SK-N-SH treated with all-trans-retinoic acid at 6 μM for 48 hours (cell line): ENCODE data around the gene BRD9.

Source experiments
- ATAC-seq: fragments of 200-7000 bp; cut with Tn5 transposase; 3 replicates; pipeline ENCODE4 v1.9.1; 2020; ENCODE audit warnings: mild to moderate bottlenecking, moderate library complexity
- ARNTL ChIP-seq: fragments of 450-650 bp; formaldehyde crosslinking; IDR thresholded peaks from 2 replicates; pipeline ENCODE4 v1.5.0; 2020; ENCODE audit warnings: low read depth, mild to moderate bottlenecking, moderate library complexity, borderline replicate concordance
- CSDC2 ChIP-seq: fragments of 250-450 bp; sonication (Bioruptor Pico); IDR thresholded peaks from 2 replicates; pipeline ENCODE4 v1.5.0; 2020; ENCODE audit warnings: mild to moderate bottlenecking, moderate library complexity
- ESRRG ChIP-seq: fragments of 250-450 bp; sonication (Bioruptor Pico); IDR thresholded peaks from 2 replicates; pipeline ENCODE4 v1.6.1; 2021; ENCODE audit warnings: mild to moderate bottlenecking
- GLIS3 ChIP-seq: fragments of 250-450 bp; sonication (Bioruptor Pico); IDR thresholded peaks from 2 replicates; pipeline ENCODE4 v1.5.0; 2020; ENCODE audit warnings: mild to moderate bottlenecking, moderate library complexity
- OSR1 ChIP-seq: fragments of 250-450 bp; sonication (Bioruptor Pico); IDR thresholded peaks from 2 replicates; pipeline ENCODE4 v1.8.0; 2022; ENCODE audit warnings: moderate library complexity, mild to moderate bottlenecking, inconsistent platforms
- SNAI2 ChIP-seq: fragments of 250-450 bp; sonication (Bioruptor Pico); IDR thresholded peaks from 2 replicates; pipeline ENCODE4 v1.5.0; 2020; ENCODE audit warnings: mild to moderate bottlenecking, moderate library complexity
- TCF4 ChIP-seq: fragments of 250-450 bp; sonication (Bioruptor Pico); IDR thresholded peaks from 2 replicates; pipeline ENCODE4 v1.8.0; 2021; ENCODE audit warnings: mild to moderate bottlenecking, moderate library complexity, borderline replicate concordance
- TOX ChIP-seq: fragments of 250-450 bp; sonication (Bioruptor Pico); IDR thresholded peaks from 2 replicates; pipeline ENCODE4 v1.8.0; 2021; ENCODE audit warnings: mild to moderate bottlenecking, moderate library complexity, borderline replicate concordance
- ZC3H10 ChIP-seq: fragments of 250-450 bp; sonication (Bioruptor Pico); IDR thresholded peaks from 2 replicates; pipeline ENCODE4 v1.5.1; 2021; ENCODE audit warnings: mild to moderate bottlenecking, moderate library complexity
- ZFP3 ChIP-seq: fragments of 250-450 bp; sonication (Bioruptor Pico); IDR thresholded peaks from 2 replicates; pipeline ENCODE4 v1.5.0; 2020; ENCODE audit warnings: mild to moderate bottlenecking, moderate library complexity
- ZFP30 ChIP-seq: fragments of 450-650 bp; formaldehyde crosslinking; IDR thresholded peaks from 2 replicates; pipeline ENCODE4 v1.5.0; 2022; ENCODE audit warnings: mild to moderate bottlenecking, moderate library complexity
- ZNF70 ChIP-seq: fragments of 450-650 bp; formaldehyde crosslinking; IDR thresholded peaks from 2 replicates; pipeline ENCODE4 v1.5.0; 2020; ENCODE audit warnings: mild to moderate bottlenecking, moderate library complexity
- ZNF8 ChIP-seq: fragments of 450-650 bp; formaldehyde crosslinking; IDR thresholded peaks from 2 replicates; pipeline ENCODE4 v1.5.0; 2020; ENCODE audit warnings: mild to moderate bottlenecking, moderate library complexity
- TF ChIP-seq, protein P1 (sequence below): fragments of 250-450 bp; sonication (Bioruptor Pico); IDR thresholded peaks from 2 replicates; pipeline ENCODE4 v1.5.0; 2020; ENCODE audit warnings: mild to moderate bottlenecking, moderate library complexity
- TF ChIP-seq, protein P2 (sequence below): fragments of 250-450 bp; sonication (Bioruptor Pico); IDR thresholded peaks from 2 replicates; pipeline ENCODE4 v1.5.1; 2020; ENCODE audit warnings: low read depth, mild to moderate bottlenecking, moderate library complexity
- TF ChIP-seq, protein P3 (sequence below): fragments of 250-450 bp; sonication (Bioruptor Pico); IDR thresholded peaks from 2 replicates; pipeline ENCODE4 v1.5.1; 2021; ENCODE audit warnings: mild to moderate bottlenecking, moderate library complexity
- TF ChIP-seq, protein P4 (sequence below): fragments of 250-450 bp; sonication (Bioruptor Pico); IDR thresholded peaks from 2 replicates; pipeline ENCODE4 v1.8.0; 2021; ENCODE audit warnings: low read depth, mild to moderate bottlenecking, moderate library complexity, borderline replicate concordance

Gene BRD9

DNA sequence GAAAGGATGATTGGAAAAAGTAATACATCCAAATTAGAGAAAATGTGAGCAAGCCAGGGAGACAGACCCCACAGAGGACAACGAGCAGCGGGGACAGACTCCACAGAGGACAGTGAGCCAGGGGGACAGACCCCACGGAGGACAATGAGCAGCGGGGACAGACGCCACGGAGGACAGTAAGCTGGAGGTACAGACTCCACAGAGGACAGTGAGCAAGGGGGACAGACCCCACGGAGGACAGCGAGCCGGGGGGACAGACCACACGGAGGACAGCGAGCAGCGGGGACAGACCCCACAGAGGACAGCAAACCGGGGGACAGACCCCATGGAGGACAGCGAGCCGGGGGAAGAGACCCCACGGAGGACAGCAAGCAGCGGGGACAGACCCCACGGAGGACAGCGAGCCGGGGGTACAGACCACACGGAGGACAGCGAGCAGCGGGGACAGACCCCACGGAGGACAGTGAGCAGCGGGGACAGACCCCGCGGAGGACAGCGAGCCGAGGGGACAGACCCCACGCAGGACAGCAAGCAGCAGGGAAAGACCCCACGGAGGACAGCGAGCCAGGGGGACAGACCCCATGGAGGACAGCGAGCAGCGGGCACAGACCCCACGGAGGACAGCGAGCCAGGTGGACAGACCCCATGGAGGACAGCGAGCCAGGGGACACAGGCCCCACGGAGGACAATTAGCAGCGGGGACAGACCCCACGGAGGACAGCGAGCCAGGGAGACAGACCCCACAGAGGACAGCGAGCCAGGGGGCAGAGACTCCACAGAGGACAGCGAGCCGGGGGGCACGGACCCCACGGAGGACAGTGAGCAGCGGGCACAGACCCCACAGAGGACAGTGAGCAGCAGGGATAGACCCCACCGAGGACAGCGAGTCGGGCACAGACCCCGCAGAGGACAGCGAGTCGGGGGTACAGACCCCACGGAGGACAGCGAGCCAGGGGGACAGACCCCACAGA, 39.9 kb downstream of the BRD9 start:
- ATAC-seq = no peak

DNA sequence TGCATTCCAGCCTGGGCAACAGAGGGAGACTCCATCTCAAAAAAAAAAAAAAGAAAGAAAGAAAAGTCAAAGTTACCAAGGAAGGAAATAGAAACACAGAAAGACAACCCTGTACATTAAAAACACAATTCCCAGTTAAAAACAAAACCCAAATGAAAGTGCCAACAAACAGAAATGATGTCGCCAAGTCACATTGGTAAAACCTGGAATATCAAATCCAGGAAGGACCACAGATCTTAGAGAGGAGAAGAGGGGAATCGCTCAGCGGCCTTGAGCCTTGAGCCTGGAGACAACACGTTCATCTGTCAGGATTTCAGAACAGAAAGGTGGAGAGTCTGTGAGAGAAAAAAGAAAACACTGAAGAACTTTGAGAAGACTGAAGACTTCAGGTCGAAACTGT, 40.6 kb downstream of the BRD9 start:
- TF ChIP-seq TCF4 = no peak
- no peak for TF ChIP-seq SNAI2 (CRISPR knock-in tag)
- TF ChIP-seq ESRRG (CRISPR knock-in tag) = no peak
- TF ChIP-seq, protein P1, sequence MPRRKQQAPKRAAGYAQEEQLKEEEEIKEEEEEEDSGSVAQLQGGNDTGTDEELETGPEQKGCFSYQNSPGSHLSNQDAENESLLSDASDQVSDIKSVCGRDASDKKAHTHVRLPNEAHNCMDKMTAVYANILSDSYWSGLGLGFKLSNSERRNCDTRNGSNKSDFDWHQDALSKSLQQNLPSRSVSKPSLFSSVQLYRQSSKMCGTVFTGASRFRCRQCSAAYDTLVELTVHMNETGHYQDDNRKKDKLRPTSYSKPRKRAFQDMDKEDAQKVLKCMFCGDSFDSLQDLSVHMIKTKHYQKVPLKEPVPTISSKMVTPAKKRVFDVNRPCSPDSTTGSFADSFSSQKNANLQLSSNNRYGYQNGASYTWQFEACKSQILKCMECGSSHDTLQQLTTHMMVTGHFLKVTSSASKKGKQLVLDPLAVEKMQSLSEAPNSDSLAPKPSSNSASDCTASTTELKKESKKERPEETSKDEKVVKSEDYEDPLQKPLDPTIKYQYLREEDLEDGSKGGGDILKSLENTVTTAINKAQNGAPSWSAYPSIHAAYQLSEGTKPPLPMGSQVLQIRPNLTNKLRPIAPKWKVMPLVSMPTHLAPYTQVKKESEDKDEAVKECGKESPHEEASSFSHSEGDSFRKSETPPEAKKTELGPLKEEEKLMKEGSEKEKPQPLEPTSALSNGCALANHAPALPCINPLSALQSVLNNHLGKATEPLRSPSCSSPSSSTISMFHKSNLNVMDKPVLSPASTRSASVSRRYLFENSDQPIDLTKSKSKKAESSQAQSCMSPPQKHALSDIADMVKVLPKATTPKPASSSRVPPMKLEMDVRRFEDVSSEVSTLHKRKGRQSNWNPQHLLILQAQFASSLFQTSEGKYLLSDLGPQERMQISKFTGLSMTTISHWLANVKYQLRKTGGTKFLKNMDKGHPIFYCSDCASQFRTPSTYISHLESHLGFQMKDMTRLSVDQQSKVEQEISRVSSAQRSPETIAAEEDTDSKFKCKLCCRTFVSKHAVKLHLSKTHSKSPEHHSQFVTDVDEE (CRISPR knock-in tag) = no peak
- no peak for TF ChIP-seq ZFP3
- TF ChIP-seq ZFP30 (CRISPR knock-in tag) = no peak
- no peak for ATAC-seq

More for the DNA sequence above, 39.9 kb downstream of the BRD9 start:
- TF ChIP-seq TCF4 = no peak
- TF ChIP-seq, protein P2, sequence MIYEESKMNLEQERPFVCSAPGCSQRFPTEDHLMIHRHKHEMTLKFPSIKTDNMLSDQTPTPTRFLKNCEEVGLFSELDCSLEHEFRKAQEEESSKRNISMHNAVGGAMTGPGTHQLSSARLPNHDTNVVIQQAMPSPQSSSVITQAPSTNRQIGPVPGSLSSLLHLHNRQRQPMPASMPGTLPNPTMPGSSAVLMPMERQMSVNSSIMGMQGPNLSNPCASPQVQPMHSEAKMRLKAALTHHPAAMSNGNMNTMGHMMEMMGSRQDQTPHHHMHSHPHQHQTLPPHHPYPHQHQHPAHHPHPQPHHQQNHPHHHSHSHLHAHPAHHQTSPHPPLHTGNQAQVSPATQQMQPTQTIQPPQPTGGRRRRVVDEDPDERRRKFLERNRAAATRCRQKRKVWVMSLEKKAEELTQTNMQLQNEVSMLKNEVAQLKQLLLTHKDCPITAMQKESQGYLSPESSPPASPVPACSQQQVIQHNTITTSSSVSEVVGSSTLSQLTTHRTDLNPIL (CRISPR knock-in tag) = no peak
- no peak for TF ChIP-seq SNAI2 (CRISPR knock-in tag)

DNA sequence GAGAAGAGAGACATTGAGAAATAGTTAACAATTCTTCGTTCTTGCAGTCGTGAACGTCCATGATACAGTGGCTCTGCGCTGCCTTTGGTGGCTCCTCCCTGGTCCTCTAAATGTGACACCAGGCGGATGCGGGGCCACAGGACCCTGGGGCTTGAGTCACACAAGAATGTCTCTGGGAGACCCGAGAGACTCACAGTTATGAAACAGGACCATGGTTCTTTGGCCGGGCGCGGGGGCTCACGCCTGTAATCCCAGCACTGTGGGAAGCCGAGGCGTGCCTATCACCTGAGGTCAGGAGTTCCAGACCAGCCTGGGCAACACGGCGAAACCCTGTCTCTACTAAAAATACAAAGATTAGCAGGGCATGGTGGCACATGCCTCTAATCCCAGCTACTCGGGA, 41.0 kb downstream of the BRD9 start:
- ATAC-seq = no peak
- TF ChIP-seq ZNF8 (CRISPR knock-in tag) = no peak
- TF ChIP-seq, protein P2 (CRISPR knock-in tag) = no peak
- no peak for TF ChIP-seq ARNTL
- TF ChIP-seq TOX (CRISPR knock-in tag) = no peak
- TF ChIP-seq CSDC2 (CRISPR knock-in tag) = no peak
- TF ChIP-seq GLIS3 (CRISPR knock-in tag) = no peak
- no peak for TF ChIP-seq ZNF70 (CRISPR knock-in tag)
- TF ChIP-seq ZFP30 (CRISPR knock-in tag) = no peak
- no peak for TF ChIP-seq TCF4
- no peak for TF ChIP-seq OSR1
- TF ChIP-seq, protein P3, sequence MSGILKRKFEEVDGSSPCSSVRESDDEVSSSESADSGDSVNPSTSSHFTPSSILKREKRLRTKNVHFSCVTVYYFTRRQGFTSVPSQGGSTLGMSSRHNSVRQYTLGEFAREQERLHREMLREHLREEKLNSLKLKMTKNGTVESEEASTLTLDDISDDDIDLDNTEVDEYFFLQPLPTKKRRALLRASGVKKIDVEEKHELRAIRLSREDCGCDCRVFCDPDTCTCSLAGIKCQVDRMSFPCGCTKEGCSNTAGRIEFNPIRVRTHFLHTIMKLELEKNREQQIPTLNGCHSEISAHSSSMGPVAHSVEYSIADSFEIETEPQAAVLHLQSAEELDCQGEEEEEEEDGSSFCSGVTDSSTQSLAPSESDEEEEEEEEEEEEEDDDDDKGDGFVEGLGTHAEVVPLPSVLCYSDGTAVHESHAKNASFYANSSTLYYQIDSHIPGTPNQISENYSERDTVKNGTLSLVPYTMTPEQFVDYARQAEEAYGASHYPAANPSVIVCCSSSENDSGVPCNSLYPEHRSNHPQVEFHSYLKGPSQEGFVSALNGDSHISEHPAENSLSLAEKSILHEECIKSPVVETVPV (CRISPR knock-in tag) = no peak
- TF ChIP-seq, protein P1 (CRISPR knock-in tag) = no peak
- no peak for TF ChIP-seq SNAI2 (CRISPR knock-in tag)

DNA sequence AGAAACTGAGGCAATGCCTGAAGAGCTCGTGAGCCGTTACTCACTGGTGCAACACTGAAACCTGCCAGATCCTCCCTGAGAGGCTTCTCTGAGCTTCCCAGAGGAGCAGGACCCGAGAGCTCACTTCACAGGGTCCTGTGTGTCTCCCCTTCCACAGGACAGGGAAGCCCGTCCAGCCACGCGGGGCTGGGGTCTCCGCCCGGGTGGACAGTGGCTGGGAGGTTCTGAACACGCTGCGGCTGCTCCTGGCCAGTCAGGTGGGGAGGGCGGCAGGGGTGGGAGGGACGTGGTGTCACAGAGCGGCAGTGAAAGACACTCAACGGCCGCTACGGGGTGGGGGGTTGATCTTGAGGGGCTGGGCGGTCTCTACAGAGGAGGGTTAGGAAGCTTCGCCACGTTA, 41.5 kb downstream of the BRD9 start:
- no peak; the same call in 1 of the 3 replicates for ATAC-seq
- TF ChIP-seq, protein P4, sequence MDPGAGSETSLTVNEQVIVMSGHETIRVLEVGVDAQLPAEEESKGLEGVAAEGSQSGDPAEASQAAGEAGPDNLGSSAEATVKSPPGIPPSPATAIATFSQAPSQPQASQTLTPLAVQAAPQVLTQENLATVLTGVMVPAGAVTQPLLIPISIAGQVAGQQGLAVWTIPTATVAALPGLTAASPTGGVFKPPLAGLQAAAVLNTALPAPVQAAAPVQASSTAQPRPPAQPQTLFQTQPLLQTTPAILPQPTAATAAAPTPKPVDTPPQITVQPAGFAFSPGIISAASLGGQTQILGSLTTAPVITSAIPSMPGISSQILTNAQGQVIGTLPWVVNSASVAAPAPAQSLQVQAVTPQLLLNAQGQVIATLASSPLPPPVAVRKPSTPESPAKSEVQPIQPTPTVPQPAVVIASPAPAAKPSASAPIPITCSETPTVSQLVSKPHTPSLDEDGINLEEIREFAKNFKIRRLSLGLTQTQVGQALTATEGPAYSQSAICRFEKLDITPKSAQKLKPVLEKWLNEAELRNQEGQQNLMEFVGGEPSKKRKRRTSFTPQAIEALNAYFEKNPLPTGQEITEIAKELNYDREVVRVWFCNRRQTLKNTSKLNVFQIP (CRISPR knock-in tag) = no peak
- no peak for TF ChIP-seq CSDC2 (CRISPR knock-in tag)
- TF ChIP-seq ZFP30 (CRISPR knock-in tag) = no peak
- TF ChIP-seq ZC3H10 = no peak
- no peak for TF ChIP-seq ESRRG (CRISPR knock-in tag)
- TF ChIP-seq, protein P3 (CRISPR knock-in tag) = no peak
